Hematopoietic multipotent progenitor cell treated with erythropoietin and hydrocortisone succinate and interleukin-3 and kit ligand, for 4 days (in vitro differentiated cells): ENCODE results near the gene IKZF2.

Source experiments
- DNase-seq: peaks from one replicate; pipeline ENCODE4 v3.0.0-alpha.2; 2015

IKZF2 gene

DNA sequence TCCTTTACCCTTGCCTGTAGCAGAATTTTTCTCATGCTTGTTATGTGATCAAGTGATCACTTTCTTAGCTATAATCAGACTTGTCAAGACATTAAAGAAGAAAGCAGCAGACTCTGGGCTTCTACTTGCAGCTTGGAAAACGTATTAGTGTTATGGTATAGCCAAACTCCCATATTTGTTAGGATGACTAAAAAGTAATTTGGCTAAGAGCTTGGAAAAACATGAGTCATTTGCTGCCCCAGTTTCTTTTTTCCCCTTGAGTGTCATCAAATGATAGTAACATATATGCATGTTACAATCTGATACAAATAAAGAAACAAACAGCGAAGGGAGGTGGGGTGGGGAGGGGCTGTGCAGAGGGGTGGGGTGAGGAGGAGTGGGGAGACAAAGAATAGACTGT, 155.5 kb downstream of the IKZF2 start:
- no peak for DNase-seq

- DNase-seq: no peak
Measured at GRCh38 chr2:212994976-212995375, 156.4 kb downstream of the IKZF2 start.

DNA sequence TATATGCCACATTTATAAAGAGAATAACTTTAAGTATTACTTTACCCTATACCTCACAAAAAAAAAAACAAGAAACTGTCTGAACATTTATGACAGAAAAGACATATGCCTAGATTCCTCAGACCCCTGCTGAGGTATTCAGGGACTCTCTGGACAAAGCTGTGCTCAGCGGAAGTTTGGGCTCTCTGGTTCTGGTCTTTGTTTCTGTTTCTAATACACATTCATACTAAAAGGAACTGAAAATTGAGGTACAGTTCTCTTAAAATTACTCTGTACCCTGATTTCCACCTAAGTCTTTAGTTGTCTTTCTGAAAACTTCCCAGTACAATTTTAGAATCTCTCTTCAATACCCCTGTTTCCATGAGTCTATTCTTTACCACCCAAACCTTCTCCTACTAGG, 160.3 kb downstream of the IKZF2 start:
- no peak for DNase-seq

DNA sequence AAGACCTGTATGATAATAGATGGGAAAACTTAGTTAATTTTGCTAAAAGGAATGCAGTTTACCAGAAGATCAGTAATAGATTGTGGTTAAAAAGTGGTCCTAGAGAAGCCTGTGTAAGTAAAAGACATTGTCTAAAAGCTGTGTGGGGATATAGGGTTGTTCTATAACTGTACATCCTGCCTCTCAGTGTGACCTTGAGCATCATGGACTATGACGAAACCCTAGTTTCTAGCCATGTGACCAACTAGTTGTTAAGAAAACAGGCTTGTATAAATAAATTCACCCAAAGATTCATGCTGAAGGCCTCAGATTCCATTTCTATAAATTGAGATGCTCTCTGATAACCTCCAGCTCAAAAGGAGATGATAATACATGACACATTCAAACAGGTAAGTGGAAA, 160.7 kb downstream of the IKZF2 start:
- no peak for DNase-seq

DNA sequence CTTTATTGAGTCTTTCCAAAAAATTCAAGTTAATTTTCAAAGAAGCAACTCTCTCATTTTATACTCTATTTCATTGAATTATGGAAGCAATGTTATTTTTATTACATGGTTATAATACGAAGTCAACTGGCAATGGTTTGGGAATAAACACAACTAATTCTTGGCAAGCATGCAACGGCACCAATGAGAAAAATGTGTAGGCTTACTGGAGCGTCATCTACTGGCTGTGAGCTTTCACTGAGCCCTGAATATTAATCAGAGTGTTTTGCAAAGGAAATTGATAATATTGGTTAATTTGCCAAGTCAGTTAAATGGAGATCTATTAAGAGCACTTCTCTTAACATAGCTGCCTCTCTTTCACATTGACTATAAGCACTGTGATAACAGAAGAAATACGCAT, 163.9 kb downstream of the IKZF2 start:
- DNase-seq: no peak

- no peak for DNase-seq
Measured at GRCh38 chr2:212984129-212984528, 167.3 kb downstream of the IKZF2 start.

DNA sequence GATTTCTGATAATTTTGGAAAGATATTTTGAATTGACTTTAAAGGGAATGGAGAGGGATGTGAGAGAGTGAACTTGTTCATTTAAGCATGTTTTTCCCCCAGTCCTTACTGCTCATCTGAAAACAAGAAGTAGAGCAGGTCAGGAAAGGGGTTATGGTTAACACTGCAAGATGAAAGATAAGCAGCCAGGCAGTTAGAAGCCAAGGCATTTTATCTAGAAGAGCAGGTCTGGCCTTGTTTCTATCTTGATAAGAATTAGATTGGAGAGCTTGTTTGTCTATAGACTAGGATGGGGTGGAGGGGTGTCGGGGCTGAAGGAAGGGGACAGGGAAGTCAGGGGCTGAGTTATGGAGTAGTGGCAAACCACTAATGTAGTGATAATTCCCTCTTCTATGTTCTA, 171.6 kb downstream of the IKZF2 start:
- DNase-seq: peak; percentile 93

DNA sequence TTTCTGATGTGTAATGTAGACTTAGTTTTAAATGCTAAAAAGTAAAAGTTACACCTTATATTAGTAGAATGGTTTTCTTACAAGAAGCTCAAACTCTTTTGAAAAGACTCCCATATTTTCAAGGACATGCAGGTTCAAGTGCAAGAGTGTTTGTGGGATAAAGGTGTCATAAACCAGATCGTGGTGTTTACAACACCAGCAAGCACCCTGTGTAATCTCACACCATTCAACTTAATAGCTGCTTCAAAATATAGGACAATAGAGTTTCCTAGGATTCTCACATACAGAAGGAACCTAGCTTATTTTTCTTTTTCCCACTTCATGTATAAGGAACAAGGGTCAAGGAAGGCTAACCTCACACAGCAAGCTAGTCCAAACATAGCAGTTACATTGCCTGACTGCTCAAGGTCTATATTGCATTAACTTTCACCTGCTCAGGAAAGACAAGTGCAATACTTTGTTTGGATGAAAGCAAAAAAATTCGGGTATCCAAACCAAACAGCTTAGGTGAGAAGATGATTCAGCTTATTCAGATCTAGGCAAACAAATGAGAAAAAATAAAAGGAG, 172.3 kb downstream of the IKZF2 start:
- DNase-seq: no peak

DNA sequence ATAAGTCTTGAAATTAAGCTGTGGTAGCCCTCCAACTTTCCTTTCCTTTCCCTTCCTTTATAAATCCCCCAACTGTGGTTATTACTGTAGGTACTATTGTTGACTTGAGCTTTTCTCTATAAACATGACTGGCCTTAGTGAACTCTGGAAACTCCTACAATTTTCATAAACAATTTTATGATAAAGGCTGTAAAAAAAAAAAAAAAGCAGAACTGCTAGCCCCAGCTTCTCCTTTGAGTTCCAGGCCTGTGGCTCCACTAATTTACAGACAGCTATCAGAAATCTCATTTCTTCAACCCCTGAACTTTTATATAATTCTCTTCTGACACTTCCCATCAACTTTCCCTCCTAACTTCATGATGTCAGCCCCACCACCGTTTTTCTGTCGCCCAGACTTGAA, 174.3 kb downstream of the IKZF2 start:
- DNase-seq: peak; percentile 65

DNA sequence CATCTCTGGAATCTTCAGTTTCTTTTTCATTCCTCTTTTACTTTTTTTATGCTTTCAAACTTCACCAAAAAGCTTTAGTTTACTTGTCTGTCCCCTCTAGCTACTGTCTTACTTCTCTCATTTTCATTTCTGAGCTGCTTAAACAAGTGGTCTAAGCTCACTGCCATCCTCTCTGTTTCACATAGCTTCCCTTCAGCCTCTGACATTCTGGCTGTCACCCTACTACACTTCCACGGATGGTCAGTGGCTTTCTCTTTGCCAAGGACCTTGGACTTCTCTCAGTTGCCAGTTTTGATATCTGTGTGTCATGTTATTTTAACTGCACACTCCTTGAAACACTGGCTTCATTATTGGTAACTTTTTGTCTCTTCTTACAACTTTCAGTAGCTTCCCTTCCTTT, 176.1 kb downstream of the IKZF2 start:
- no peak for DNase-seq

GRCh38 chr2:212974692-212975091, 176.7 kb downstream of the IKZF2 start:
- DNase-seq: peak; percentile 79

DNA sequence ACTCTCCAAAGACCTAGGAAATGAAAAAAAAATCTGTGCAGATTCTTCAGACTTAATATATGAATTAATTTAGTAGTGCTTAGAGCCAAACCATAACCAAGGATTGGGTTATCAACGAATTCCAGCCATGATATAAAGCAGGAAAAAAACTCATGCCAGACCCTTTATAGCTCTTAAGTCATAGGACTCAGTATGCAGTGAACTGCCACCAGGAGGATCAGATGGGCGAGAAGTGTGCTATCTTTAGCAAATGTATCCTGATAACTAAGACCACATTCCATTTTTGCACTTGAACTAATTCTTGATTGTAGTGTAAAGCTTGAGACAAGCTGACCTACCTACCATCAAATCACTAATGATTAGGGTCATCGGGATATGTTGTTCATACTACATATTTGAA, 178.1 kb downstream of the IKZF2 start:
- DNase-seq: no peak

DNA sequence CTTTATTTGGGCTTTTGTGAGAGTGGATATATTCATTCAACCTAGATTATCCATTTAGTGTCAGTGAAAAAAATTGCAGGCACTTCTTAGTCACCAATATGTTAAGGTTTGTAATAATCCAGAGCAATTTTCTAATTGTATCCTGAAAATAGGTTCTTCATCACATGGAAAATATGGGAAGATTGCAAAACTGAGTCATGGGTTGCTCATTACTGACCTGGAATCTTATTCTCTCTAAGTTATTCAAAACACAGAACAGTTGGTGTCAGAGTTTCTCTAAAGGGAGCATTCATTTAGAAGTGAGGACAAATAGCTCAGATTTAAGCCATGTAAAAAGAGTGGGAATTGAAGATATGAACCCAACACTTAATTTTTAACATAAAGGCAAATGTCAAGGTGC, 181.3 kb downstream of the IKZF2 start:
- DNase-seq: no peak

DNA sequence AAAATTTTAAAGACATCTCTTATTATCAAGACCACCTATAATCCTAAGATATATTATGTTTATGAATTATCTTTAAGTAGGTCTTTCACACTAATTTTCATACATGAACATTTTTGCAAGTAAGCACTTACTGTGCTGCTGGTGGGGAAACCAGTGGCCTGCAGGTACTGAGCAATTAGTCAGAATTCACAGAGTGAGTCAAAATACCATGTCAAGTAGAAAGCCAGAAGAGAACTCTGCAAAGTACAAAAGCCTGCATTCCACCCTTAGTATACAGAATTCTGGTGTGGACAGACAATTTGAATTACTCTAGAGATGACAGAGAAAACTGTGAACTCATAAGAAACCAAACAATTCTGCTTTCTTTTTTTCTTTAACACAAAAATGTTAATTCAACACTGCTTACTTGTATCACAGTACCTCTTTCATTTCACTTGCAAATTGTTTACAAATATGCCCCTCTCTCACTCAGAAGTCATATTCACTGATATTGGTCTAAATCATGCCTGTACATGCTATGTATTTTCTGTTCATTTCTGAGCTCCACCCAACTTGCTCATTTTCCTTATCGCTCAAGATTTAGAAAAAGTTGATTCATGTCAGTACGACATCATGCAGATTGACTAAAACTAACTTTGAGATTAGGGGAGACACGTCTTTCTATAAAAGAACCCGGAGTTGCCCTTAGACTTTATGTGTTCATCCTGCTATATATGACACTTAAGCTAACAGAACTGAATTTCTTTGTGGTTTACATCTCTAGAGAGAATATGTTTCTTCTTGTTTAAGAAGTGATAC, 182.9 kb downstream of the IKZF2 start:
- no peak for DNase-seq

DNA sequence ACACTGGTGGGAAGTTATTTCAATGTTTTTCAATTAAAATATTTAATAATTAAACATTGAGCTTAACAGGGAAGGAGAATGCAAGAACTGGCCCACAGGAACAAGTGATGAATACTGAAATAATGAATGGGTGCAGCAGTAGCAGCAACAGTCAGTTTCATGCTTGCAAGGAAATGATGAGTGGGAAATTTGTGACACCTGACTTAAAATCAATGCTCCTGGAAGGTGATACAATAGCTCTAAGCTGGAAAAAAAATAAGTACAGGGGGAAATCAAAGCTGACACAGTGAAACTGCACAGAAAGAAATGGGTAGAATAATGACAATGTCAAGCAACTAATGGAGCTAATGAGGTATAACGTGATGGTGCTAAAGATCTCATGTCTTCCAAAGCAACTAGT, 184.5 kb downstream of the IKZF2 start:
- DNase-seq: no peak

GRCh38 chr2:212962691-212963090, 188.7 kb downstream of the IKZF2 start:
- DNase-seq: no peak

- DNase-seq: peak; percentile 95
Measured at GRCh38 chr2:212961255-212961654, 190.2 kb downstream of the IKZF2 start.

GRCh38 chr2:212960336-212960735, 191.1 kb downstream of the IKZF2 start:
- DNase-seq: peak; percentile 38

GRCh38 chr2:212959471-212960117, 191.8 kb downstream of the IKZF2 start:
- DNase-seq: no peak

- peak; percentile 76 for DNase-seq
Measured at GRCh38 chr2:212958757-212959295, 192.6 kb downstream of the IKZF2 start.

GRCh38 chr2:212958133-212958532, 193.3 kb downstream of the IKZF2 start:
- DNase-seq: no peak

DNA sequence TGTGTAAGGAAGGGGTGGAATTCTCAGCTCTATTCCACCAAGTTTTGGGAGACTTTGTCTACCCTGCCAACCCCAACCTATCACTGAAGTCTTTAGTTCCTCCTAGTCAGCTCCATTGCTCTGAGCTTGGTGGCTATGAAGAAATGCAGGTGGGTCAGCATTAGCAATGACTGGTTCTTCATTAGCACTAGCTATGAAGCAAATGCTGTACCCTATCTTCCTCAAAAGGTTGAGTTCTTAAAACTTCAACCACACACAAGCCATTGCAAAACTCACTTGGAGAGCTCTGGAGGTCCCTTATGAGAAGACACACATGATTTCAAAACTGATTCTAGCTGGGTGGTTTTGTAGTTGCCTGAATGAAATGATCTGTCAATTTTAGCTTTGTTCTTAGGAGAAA, 193.8 kb downstream of the IKZF2 start:
- DNase-seq: peak; percentile 91

DNA sequence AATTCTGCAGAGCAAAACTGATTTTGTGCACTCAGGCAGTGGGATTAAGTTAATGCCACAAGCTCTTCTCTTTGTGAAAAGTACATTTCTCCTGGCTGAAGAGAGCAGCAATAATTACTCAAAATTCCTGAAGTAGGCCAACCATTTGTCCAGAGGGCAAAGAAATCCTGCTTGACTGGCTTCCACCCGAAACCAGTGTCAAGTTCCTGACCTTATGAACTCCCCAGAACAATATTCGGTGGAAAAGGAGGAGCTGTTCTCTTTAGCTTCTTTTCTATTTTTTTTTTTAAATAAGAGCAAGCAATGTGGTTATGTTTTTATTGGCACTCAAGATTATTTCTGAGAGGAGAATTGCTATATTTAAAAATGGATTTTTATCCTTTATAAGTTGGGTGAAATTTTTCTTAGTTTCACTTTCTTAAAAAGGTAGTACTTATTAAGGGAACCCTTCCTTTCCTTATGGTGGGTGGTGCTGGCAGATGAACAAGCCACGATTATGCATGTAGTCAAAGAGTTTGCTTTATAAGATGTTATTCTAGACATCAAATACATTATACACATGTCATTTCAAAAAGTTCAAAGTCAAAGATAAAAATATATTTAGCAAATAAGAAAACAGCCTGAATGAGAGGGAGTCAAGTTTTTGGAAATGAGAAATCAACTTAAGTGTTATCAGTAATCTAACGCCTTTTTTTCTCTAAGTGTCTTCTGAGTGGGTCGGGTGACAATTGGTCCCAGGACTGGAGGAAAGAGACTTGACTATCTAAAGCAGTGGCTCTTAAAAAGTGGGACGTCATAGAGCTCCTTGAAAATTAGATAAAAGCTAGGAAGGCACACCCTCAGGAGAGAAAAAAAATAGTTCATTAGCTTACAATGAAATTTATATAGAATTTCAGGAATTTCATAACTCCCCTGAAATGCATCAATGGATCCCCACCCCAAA, 194.5 kb downstream of the IKZF2 start:
- peak; percentile 58 for DNase-seq
